Cardiac muscle cell (in vitro differentiated cells and primary cell): ENCODE data around the gene LARP1. TPM values are rescaled to one million over a fixed set of nuclear protein-coding genes. Genes with fewer than 3 reads are reported as not detected.
A peak's percentile ranks its signal among the peaks of the same experiment; 100 is the strongest.

ENCODE experiments used
- DNase-seq, 2 donors: peaks; one replicate each; pipeline versions ENCODE4 v3.0.0 to v3.0.0-alpha.2; 2010 to 2017; ENCODE audit warnings: low read depth in 1 of 2, low spot score in 1 of 2
- H3K27ac ChIP-seq: fragments of 200-600 bp; sonication (generic); 2 replicates; pipeline ENCODE4 v1.5.1; 2016
- H3K27me3 ChIP-seq: fragments of 200-600 bp; sonication (generic); 2 replicates; pipeline ENCODE4 v1.6.0; 2016; ENCODE audit warnings: control low read depth
- H3K36me3 ChIP-seq: fragments of 200-600 bp; sonication (generic); 2 replicates; pipeline ENCODE4 v1.5.1; 2016; ENCODE audit warnings: control low read depth
- H3K4me1 ChIP-seq: fragments of 200-600 bp; sonication (generic); 2 replicates; pipeline ENCODE4 v1.8.1; 2017; ENCODE audit warnings: low read depth, mild to moderate bottlenecking, mixed run types
- H3K4me3 ChIP-seq: fragments of 200-600 bp; sonication (generic); 2 replicates; pipeline ENCODE4 v1.5.1; 2016; ENCODE audit warnings: mild to moderate bottlenecking
- H3K9me3 ChIP-seq: fragments of 200-600 bp; sonication (generic); 2 replicates; pipeline ENCODE4 v1.5.1; 2017; ENCODE audit warnings: low read depth, mild to moderate bottlenecking, control low read depth
- polyA plus RNA-seq: library from polyadenylated mRNA; unstranded; fragments of >200 nt; fragmentation: Nextera tagmentation; extraction: Ambion mirVana; gene quantifications from 2 replicates; pipeline ENCODE4 v1.2.1, GENCODE V29; 2016
- total RNA-seq: library from RNA; depleted of rRNA; stranded (reverse); fragments of >200 nt; gene quantifications from 2 replicates; pipeline ENCODE4 v1.2.3, GENCODE V29; 2016
- TF ChIP-seq, protein P1 (sequence below): IDR thresholded peaks from 2 replicates; pipeline ENCODE4 v1.5.1; 2012; ENCODE audit warnings: low read depth, mild to moderate bottlenecking, low read length

The LARP1 gene
- total and polyA plus RNA-seq, 2 experiments from 2014 or later = 40.7 to 97.8 TPM

DNA sequence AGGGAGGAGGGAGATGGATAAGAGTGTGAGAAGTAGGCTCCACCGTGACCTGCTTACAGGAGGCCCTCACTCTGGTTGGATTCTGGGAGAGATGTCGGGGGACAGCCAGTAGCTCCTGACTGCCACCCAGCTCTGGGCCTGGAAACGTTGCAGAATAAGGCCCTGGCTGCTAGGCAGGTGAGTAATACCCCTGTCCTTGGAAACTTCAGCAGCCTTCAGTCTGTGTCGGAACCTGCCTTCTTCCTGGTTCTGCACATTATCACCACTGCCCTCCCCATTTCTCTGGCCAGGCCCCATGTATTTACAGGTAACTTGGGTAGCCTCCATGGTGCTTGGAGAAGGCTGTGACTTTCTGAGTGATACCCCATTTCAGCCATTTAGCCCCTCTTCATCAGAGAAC, 68.4 kb downstream of the LARP1 start:
- DNase-seq = no peak
- TF ChIP-seq, protein P1, sequence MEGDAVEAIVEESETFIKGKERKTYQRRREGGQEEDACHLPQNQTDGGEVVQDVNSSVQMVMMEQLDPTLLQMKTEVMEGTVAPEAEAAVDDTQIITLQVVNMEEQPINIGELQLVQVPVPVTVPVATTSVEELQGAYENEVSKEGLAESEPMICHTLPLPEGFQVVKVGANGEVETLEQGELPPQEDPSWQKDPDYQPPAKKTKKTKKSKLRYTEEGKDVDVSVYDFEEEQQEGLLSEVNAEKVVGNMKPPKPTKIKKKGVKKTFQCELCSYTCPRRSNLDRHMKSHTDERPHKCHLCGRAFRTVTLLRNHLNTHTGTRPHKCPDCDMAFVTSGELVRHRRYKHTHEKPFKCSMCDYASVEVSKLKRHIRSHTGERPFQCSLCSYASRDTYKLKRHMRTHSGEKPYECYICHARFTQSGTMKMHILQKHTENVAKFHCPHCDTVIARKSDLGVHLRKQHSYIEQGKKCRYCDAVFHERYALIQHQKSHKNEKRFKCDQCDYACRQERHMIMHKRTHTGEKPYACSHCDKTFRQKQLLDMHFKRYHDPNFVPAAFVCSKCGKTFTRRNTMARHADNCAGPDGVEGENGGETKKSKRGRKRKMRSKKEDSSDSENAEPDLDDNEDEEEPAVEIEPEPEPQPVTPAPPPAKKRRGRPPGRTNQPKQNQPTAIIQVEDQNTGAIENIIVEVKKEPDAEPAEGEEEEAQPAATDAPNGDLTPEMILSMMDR = no peak
- H3K9me3 ChIP-seq = no peaks in the 10 kb centered on the region
- no peak overlapping the region for H3K4me3 ChIP-seq
- no peak overlapping the region for H3K27ac ChIP-seq
- H3K36me3 ChIP-seq = peaks cover 25% of the 10 kb centered on the region
- no peaks in the 10 kb centered on the region for H3K27me3 ChIP-seq
- no peaks in the 10 kb centered on the region for H3K4me1 ChIP-seq

GRCh38 chr5:154824070-154824469, 68.9 kb downstream of the LARP1 start:
- peaks cover 24% of the 10 kb centered on the region for H3K36me3 ChIP-seq
- no peak overlapping the region for H3K4me3 ChIP-seq
- TF ChIP-seq, protein P1 = no peak
- no peaks in the 10 kb centered on the region for H3K4me1 ChIP-seq
- H3K9me3 ChIP-seq = no peaks in the 10 kb centered on the region
- no peak for DNase-seq
- H3K27ac ChIP-seq = no peak overlapping the region
- H3K27me3 ChIP-seq = no peaks in the 10 kb centered on the region

GRCh38 chr5:154829181-154829588, 74.0 kb downstream of the LARP1 start:
- Histone ChIP-seq H3K4me1 (no peaks in the 10 kb centered on the region), H3K27me3 (no peaks in the 10 kb centered on the region), H3K9me3 (no peaks in the 10 kb centered on the region), H3K27ac (peak overlapping the region; percentile 54), H3K4me3 (no peak overlapping the region), H3K36me3 (peaks cover 11% of the 10 kb centered on the region)
- TF ChIP-seq, protein P1 = no peak
- DNase-seq = no peak

DNA sequence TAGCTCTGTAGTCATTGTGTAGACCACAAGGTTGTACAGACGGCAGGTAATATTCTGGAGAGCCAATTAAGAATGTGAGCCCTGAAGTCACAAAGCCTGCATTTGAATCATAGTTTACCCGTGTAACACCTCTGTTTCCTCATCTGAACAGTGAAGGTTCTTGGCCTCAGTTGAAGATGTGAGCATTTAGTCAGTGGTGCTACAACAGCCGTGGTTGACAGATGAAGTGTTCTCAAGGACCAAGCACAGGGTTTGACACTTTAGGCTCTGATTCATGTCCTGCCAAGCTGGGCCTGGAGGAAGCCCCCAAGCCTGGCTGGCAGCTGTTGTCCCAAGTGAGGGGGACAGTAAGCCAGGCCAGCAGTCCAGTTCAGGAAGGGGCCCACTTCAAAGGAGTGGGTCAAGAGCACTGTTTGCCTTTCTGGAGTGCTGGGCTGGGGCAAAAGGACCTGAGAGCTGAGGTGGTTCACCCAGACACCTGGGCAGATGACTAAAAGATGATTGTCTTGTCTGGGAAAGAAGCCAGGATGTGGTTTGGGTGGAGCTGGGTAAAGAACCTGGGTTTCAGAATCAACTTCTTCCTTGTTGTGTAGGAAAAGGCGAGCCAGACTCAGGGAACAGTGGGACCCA, 74.5 kb downstream of the LARP1 start:
- H3K36me3 ChIP-seq = peaks cover 11% of the 10 kb centered on the region
- no peak overlapping the region for H3K4me3 ChIP-seq
- H3K4me1 ChIP-seq = peaks cover 4% of the 10 kb centered on the region
- no peaks in the 10 kb centered on the region for H3K9me3 ChIP-seq
- no peak for DNase-seq
- H3K27ac ChIP-seq = peak overlapping the region; percentile 54
- TF ChIP-seq, protein P1 = no peak
- no peaks in the 10 kb centered on the region for H3K27me3 ChIP-seq

DNA sequence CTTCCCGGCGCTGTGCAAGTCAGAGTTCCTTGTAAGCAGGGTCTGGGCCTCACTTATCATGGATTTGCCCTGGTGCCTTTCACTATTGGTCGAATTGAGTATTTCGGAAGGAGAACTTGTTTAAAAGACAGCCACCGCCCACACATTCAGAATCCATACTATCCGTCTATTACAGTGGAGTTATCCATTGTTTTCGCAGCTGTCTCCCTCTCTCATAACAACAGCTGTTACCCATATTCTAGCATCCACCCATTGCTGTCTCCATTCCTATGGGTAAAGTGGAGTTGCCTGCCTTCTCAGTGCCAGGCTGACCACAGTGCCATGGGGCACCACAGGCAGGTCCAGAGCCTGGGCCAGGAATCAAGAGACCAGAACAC, 75.0 kb downstream of the LARP1 start:
- Histone ChIP-seq H3K36me3 (peaks cover 11% of the 10 kb centered on the region), H3K27me3 (no peaks in the 10 kb centered on the region), H3K4me3 (no peak overlapping the region), H3K9me3 (no peaks in the 10 kb centered on the region), H3K4me1 (peaks cover 9% of the 10 kb centered on the region), H3K27ac (no peak overlapping the region)
- TF ChIP-seq, protein P1 = no peak
- no peak for DNase-seq

GRCh38 chr5:154830596-154830995, 75.4 kb downstream of the LARP1 start:
- Histone ChIP-seq H3K36me3 (peaks cover 11% of the 10 kb centered on the region), H3K4me1 (peaks cover 12% of the 10 kb centered on the region), H3K9me3 (no peaks in the 10 kb centered on the region), H3K27ac (no peak overlapping the region), H3K27me3 (no peaks in the 10 kb centered on the region), H3K4me3 (no peak overlapping the region)
- TF ChIP-seq, protein P1 = no peak
- DNase-seq = no peak
